VCaP (cell line): Measurements from ENCODE around the gene PSMD5.

Experiments used
- H3K27ac ChIP-seq: fragments of 450-650 bp; 2 replicates; pipeline ENCODE4 v1.5.1; 2017
- CTCF ChIP-seq: fragments of 450-650 bp; conservative IDR thresholded peaks from 2 replicates; pipeline ENCODE4 v1.5.1; 2017; ENCODE audit warnings: mild to moderate bottlenecking, moderate library complexity

The PSMD5 gene

DNA sequence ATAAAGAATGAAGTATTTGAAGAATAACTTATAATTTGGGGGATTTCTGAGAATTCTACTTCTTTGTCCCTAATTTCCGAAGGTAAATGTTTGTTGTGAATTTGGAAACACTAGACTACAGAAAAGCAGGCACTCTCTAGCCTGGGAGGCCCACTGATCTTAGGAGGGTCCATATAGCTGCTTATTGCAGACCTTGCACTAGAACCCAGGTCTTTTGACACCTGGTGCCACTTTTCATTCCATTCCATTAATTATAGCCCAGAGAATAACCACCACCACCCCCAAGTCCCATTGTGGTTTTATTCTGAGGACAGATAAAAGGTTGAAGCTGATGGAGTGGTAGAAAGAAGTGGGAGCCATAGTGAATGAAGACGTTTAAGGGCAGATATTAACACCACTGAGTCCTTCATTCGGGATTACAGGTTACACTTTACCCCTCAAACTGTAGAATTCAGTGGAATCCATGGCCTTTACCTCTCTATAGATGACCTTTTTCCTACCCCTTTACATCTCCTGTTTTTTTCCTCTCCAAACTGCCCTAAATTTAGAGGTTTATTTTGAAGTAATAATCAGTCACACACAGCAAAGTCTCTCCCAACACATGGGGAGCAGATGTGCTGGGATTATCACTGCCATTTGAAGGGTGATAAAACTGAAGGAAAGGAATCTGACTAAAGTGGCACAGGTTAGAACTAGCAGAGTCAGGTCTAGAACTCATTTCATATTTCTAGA lies 12.0 kb upstream of the PSMD5 start:
- no peak overlapping the region for H3K27ac ChIP-seq
- no peak for TF ChIP-seq CTCF

DNA sequence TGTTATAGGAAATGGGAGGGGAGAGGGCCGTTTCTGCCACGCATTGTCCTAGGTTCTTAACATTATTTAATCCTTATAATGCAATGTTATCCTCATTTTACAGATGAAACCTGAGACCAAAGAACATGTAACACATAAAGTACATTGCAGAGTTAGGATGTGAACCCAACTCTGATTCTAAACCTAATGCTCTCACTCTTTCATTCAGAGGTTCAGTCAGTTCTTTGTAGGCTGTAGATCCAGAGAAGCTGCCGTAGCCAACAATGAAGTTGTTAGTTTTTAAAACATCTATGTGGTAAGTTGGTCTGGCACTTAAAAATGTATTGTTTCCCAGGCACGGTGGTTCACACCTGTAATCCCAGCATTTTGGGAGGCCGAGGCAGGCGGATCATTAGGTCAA lies 10.5 kb upstream of the PSMD5 start:
- no peak for TF ChIP-seq CTCF
- H3K27ac ChIP-seq, result no peak overlapping the region

DNA sequence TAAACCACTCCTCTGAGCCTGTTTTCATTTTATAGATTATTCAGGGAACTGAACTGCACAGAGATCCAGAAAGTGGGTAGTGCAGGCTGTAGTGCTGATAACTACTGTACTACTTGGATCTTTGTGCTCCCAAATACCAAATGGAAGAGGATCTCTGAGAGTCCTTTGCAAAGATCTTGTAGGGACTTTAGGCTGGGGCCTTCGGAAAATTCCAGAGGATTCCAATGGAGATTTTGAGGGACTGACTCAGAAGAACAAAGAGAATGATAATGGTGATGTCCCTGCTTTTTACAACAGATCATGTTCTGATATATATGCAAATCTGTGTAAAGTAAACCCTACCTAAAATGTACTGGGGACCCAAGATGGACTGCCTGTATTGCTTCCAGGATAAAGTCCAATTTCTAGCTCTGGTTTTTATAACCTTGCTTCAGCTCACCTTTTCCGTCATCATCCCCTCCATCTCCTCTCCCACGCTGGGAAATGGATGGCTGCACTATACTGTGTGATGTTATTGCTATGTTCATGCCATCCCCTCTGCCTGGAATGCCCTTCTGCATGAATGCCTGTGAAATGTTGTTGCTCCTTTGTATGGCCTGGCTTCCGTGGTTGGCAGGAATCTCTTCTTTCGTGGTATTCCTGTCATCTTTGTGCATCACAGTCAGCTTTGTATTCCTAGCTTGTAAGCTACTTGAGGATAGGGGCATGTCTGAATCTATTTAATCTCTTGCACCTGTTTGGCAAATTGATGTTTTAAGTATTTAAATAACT lies 9.7 kb upstream of the PSMD5 start:
- no peak for TF ChIP-seq CTCF
- H3K27ac ChIP-seq, result no peak overlapping the region

- no peak overlapping the region for H3K27ac ChIP-seq
- TF ChIP-seq CTCF, result no peak
Observed at GRCh38 chr9:120851449-120851848, 8.7 kb upstream of the PSMD5 start.

DNA sequence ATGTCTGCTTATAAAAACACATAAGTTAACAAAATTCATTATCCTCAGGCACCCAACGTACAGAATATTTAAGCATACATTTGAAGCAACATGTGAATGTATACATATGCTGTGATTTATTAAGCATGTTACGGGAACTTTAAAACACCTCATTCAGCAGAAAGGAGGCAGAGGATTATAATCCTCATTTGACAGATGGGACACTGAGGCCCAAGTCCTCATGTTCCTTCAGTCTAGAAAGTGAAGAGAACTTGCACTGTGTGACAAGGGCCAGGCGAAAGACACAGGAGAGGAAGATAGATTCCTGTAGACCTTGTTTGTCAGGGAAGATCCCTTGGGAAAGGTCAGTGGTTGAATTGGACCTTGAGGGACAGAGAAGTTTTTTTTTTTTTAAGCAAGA lies 7.6 kb upstream of the PSMD5 start:
- TF ChIP-seq CTCF, result no peak
- no peak overlapping the region for H3K27ac ChIP-seq

DNA sequence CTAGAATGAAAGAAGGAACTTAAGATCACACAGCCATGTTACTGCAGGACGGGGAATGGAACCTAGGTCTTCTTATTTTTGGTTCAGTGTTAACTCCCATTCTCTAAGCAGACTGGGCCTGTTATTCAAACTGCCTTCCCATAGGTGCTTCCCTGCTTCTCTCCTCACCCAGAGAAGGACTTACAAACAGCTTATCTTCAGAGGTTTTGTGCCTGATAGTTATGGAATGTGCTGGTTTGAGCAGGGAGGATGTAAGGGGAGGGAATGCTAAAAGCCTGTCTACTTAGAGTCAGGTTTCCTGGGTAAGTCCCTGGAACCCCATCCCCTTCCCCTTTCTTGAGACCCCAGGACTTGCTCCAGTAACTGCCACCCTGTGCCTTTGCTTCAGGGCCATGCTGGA lies 4.2 kb upstream of the PSMD5 start:
- H3K27ac ChIP-seq, result no peak overlapping the region
- no peak for TF ChIP-seq CTCF

- TF ChIP-seq CTCF, result no peak
- H3K27ac ChIP-seq, result no peak overlapping the region
Observed at GRCh38 chr9:120846251-120846889, 3.6 kb upstream of the PSMD5 start.
